Measurements from ENCODE around the gene ARHGAP5.

GRCh38 chr14:32077081-32078022 is at the start of gene ARHGAP5:
- peak in 1 of 6 experiments; percentile 9 for TF ChIP-seq CTCF (IDR thresholded peaks at IDR 0.05)
- TF ChIP-seq POLR2A (IDR thresholded peaks at IDR 0.05), result peak in 1 of 2 donors; percentile 46
